Measurements from ENCODE around the gene POU2F1.

The POU2F1 gene

DNA sequence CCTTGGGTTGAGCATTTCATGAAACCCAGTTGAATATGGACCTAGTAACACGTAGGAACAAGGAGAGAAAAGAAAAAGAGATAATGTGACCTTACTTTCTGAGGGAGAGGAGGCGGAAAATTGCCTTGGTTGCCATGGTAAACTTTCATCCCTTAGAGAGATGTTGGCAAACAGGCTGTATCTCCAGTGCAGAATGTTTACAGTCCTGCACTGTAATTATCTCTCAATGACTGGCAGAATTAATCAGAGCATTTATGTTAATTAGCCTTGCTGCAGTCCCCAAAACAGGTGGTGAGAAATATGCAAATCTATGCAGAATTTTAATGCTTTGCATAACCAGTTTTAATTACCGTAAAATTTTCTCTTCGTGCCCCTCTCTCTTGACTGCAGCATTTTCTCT lies 150.3 kb downstream of the POU2F1 start:
- DNase-seq: no peak

DNA sequence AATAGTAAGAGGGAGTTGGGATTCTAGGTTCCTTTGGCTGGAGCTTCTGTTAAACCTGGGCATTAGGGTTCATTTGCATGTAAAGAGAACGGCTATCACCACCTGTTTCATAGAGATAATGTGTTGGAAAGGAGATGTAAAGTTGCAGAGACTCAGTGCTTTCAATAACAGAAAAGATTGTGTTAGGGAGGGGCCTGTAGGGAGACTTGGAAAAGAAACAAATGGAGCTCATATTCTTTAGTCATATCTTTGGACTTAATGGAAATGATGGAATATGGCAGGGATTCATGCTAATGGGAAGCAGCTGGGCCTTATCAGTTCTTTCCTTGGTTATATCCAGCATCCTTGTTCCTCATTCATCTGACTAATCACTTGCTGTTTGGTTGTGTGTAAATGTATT lies 152.7 kb downstream of the POU2F1 start:
- DNase-seq: no peak

DNA sequence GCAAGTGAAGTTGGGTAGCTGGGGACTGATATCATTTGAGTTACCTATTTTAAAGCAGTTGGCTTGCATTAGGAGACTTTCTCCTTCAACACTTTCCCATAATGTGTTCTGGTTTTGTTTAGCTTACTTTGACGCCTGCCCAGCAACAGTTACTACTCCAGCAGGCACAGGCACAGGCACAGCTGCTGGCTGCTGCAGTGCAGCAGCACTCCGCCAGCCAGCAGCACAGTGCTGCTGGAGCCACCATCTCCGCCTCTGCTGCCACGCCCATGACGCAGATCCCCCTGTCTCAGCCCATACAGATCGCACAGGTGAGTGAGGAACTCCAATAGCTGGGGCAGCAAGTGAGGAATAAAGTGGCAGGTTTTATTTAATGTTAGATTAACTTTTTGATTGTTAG lies 153.3 kb downstream of the POU2F1 start:
- DNase-seq: no peak

GRCh38 chr1:167375949-167376348 lies 155.3 kb downstream of the POU2F1 start:
- no peak for DNase-seq

DNA sequence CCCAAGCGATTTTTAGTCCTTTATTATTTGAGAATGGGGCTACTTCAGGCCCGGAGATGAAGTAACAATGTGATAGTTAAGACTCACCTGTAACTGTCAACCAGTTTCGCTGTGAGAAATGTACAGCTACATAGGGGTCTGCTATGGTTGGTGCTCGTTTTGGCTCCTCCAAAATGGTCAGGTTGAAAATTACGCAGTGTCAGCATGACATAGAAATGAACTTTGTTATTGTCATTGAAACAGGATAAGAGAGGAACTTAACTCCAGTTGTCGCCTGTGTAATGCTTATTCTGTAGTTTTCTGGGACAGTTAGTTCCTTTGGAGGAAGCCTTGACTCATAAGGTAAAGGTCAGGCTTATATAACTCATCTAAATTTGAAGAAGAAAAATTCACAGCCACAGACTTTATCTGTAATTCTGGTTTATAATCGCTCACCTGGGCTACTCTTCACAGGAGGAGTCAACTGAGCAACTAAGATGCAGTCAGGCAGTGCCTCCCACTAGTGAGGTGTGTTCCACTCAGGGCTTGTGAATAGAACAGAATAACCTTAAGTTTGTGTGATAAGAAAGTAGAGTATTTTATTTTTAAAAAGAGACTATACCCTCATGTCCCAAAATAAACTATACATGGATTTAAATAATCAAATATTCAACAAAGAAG lies 166.7 kb downstream of the POU2F1 start:
- peak in 1 of 2 donors; percentile 62 for DNase-seq

DNA sequence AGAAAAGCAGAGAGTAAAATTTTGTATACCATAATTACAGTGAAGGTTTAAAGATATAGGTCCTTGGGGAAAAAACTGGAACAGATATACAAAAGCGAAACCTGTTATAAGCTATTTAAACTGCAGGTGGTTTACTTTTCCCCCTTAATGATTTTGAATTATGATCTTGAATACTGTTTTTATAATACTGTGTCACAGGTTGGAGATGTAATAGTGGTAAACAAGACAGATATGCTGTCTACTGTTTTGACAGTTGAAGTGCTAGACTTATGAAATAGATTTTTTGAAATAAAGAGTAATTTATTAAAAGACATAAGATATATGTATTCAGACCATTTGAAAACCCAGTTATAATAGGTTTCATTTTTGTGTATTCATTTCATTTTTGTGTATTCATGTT lies 168.3 kb downstream of the POU2F1 start:
- DNase-seq: no peak

GRCh38 chr1:167392200-167392696 lies 171.6 kb downstream of the POU2F1 start:
- no peak for DNase-seq

DNA sequence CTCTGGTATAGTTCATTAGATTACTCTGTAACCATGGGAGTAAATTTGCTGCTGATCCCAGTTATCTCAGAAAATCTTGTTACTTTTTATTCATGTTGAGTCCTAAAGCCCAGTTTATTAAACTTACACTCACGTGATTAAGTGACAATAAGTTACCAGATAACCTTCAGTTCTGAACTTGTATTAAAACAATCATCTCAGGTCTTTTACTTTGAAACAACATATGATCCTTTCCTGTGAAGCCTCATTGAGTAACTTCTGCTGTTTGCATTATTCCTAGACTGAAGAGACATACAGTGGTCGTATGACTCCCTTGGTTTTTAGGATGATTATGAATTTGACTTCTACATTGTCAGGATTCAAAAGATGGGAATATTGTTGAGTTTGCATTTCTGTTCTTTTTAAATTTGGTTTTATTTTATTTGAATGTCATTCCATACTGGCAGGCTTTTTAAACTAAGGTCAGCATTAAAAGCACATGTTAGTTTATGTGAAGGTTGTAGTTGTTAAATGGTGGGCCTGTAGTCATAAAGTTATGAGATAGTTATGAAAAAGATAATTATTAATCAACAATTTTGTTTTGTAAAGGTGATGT lies 179.8 kb downstream of the POU2F1 start:
- DNase-seq: no peak

- peak in 1 of 2 donors; percentile 23 for DNase-seq
Measured at GRCh38 chr1:167401260-167401873, 180.7 kb downstream of the POU2F1 start.

- DNase-seq: no peak
Measured at GRCh38 chr1:167404161-167404888, 183.6 kb downstream of the POU2F1 start.

DNA sequence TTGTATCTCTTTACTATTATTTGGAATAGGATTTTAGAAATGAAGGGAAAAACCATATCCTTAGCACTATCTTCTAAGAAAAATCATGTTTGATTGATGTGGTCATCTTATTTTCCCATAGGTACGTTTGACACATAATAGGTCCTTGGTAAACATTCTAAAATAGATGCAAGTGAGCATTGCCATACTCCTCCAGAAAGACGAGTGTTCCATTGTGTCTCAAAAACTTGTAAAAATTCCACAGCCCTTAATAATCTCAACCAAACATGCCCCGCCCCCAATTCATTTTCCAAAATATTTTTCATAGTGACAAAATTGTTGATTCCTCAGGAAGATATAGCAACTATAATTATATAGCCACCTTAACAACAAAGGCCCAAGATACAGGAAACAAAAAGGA lies 184.2 kb downstream of the POU2F1 start:
- DNase-seq: no peak

GRCh38 chr1:167408355-167408754 lies 187.7 kb downstream of the POU2F1 start:
- DNase-seq: no peak

DNA sequence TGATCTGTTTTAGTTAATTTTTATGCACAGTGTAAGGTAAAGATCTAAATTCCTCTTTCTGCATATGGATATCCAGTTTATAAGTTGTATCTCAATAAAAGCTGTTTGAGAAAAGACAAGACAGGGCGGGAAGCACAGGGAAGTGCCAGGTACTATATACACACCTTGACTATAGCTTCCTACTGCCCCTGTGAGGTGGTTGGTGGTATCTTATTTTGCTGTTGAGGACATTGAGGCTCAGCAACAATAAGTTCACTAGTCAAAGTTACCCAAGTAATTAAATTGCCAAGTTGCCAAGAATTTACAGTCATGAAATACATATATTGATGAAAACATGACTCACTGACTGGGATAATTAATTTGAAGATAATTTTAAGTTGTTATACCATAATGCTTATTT lies 188.5 kb downstream of the POU2F1 start:
- no peak for DNase-seq

DNA sequence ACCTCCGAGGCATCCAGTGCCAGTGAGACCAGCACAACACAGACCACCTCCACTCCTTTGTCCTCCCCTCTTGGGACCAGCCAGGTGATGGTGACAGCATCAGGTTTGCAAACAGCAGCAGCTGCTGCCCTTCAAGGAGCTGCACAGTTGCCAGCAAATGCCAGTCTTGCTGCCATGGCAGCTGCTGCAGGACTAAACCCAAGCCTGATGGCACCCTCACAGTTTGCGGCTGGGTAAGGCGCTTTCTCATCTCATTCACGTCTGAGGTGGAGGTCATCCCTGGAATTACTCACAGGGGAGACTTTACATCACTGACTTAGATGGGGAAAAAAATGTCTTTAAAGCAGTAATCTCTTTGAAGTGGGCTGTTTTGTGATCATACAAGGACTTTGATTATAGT lies 191.4 kb downstream of the POU2F1 start:
- DNase-seq: no peak

DNA sequence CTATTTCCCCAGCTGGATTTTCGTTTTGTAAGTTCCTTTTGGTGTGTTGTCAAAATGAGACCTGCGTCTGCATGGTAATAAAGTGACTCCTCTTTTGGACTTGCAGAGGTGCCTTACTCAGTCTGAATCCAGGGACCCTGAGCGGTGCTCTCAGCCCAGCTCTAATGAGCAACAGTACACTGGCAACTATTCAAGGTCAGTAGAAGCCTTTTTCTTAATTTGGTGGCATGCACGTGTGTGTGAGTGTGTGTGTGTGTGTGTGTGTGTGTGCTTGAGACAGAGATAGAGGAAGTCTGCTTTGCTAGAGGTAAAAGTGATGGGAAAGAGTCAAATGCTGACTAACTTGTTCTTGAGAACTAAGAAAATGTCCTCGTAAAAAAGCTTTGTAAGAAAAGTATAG lies 192.2 kb downstream of the POU2F1 start:
- peak in 1 of 2 donors; percentile 47 for DNase-seq

GRCh38 chr1:167413328-167413727 lies 192.6 kb downstream of the POU2F1 start:
- DNase-seq: no peak

GRCh38 chr1:167416506-167416905 lies 195.8 kb downstream of the POU2F1 start:
- DNase-seq: no peak

DNA sequence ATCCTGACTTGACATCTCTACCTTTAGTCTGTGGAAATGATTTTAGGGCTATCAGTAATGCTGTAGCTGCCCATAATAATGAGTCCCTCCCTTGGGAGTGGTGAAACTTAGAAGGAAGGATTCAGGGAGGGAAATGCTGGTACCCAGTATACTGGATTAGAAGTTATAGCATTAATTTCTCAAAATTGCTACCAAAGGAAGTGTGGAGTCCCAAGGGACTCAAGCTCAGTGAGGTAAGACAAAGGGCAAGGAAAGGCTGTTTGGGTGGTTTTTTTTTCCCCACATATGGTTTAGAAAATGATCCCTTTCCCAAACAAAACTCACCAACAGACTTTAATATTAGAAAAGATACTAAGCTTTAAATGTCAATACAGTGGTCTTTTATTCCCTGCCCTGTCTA lies 197.7 kb downstream of the POU2F1 start:
- no peak for DNase-seq

DNA sequence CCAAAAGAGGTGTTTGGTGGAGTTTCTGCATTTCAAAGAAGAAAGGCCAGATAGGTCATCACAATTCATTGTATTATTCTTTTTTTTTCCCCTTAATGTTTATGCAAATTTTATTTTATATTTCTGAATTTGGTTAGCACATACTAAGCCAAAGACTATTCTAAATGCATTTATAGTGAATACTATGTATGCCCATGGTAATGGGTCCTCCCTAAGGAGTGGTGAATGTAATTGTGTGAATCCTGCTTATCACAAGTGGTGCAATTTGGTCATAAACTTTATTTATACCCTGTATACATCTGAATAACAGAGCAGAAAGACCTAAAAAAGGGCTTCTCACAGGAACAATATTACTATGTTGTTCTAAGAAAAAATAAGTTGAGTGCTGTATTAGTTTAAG lies 198.6 kb downstream of the POU2F1 start:
- DNase-seq: no peak

- no peak for DNase-seq
Measured at GRCh38 chr1:167420510-167420909, 199.8 kb downstream of the POU2F1 start.

DNA sequence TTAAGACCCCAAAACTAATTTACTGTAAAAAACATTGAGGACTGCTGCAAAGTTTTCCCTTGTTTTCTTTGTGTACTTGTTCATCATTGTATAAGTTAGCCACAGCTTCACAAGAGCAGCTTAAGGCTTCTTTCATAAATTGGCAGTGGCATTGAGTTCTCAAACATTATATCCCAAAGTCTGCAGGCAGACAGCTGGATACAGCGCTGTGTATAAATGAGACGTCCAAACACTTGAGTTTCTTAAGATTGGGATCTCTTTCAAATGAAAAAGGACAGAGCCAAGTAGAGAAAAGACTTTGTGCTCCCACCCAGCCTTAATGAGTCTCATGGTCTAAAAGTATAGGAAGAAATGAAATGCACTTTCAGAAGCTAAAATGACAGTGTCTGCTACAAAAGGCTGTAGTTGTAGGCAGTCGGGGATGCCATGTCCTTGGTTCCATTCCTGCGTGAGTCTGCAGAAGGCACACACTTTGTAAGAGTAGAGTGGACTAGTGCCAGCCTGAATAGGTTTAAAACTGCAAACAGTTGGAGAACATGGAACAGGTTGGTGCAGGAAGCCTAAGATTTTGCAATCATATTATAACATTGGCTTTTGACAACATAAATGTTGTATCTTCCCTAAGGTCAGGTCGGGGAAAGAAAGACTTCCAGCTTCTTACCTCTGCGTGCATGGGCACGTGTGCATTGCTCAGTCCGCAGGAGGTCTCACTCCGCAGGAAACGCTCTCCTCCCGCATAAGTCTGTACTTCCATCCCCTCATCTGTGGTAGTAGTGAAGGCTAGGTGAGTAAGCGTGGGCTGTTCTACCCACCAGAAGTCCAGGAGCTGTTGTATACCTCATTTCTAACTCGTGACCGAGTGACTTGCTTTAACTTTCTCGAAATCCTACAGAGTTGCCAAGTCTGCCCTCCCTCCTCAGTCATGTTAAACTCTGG lies 203.3 kb downstream of the POU2F1 start:
- DNase-seq: no peak

DNA sequence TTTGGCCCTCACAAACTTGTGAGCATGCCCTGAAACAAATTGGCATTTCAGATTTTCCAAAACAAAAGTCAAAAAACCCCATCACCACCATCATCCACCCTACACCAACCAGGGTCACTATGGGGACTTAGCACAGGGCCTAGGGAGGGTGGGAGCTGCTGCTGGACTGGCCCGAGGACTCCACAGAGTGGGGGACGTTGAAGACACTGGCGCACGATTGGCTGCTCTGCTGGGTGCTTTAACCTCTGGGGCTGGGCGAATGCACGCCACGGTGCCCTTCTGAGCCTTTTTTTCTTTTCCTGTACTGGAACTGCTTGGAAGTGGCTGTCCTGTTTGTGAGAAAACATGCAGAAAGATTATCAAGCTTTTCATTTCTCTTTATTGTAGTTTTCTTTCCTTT lies 204.8 kb downstream of the POU2F1 start:
- DNase-seq: no peak

- DNase-seq: no peak
Measured at GRCh38 chr1:167426716-167427115, 206.0 kb downstream of the POU2F1 start.

Data from bone marrow (tissue), 2 donors.